Gastroesophageal sphincter (tissue), 3 donors: ENCODE data around the gene SUN1.

Experiments used
- POLR2A ChIP-seq, 2 donors: fragments of 450-650 bp; IDR thresholded peaks; one replicate each; pipeline ENCODE4 v1.6.1; 2017; ENCODE audit warnings: antibody characterized with exemption in 2 of 2, mild to moderate bottlenecking in 2 of 2, moderate library complexity in 1 of 2
- POLR2AphosphoS5 ChIP-seq: sonication (generic); formaldehyde crosslinking; IDR thresholded peaks from one replicate; pipeline ENCODE4 v1.6.1; 2017; ENCODE audit warnings: antibody characterized with exemption
- TF ChIP-seq, protein P1 (sequence below), 4 experiments: fragments of 200-600 bp in 2 of 4; fragments of 450-650 bp in 2 of 4; sonication (generic) in 1 of 4; IDR thresholded peaks; one replicate each; pipeline ENCODE4 v1.5.1; 2017 to 2019; ENCODE audit warnings: antibody characterized with exemption in 4 of 4, mild to moderate bottlenecking in 2 of 4, moderate library complexity in 2 of 4

DNA sequence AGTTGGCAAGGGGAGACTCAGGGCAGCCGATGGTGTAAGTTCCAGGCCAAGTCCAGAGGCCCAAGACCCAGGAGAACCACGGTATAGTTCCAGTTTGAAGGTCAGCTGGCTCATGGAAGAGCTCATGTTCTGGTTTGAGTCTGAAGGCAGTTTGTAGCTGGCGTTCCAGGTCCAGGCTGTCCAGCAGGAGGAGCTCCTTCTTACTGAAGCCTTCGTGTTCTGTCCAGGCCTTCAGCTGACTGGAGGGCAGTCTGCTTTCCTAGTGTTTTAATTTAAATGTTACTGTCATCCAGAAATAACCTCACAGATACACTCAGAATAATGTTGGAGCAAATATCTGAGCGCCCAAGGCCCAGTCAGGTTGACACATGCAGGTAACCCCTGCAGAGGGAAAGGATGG, 4.2 kb downstream of the SUN1 start:
- TF ChIP-seq, protein P1, sequence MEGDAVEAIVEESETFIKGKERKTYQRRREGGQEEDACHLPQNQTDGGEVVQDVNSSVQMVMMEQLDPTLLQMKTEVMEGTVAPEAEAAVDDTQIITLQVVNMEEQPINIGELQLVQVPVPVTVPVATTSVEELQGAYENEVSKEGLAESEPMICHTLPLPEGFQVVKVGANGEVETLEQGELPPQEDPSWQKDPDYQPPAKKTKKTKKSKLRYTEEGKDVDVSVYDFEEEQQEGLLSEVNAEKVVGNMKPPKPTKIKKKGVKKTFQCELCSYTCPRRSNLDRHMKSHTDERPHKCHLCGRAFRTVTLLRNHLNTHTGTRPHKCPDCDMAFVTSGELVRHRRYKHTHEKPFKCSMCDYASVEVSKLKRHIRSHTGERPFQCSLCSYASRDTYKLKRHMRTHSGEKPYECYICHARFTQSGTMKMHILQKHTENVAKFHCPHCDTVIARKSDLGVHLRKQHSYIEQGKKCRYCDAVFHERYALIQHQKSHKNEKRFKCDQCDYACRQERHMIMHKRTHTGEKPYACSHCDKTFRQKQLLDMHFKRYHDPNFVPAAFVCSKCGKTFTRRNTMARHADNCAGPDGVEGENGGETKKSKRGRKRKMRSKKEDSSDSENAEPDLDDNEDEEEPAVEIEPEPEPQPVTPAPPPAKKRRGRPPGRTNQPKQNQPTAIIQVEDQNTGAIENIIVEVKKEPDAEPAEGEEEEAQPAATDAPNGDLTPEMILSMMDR (IDR thresholded peaks at IDR 0.05), result peak in 3 of 4 experiments; percentile 68 to 76 (median 69)
- TF ChIP-seq POLR2A (IDR thresholded peaks at IDR 0.05), result no peak
- no peak for TF ChIP-seq POLR2AphosphoS5
